Endothelial cell of umbilical vein (primary cell): ENCODE measurements around the gene TNFRSF11A. TPM values are rescaled to one million over a fixed set of nuclear protein-coding genes. Genes with fewer than 3 reads are reported as not detected.

Source experiments
- BruUV-seq: library from RNA; stranded (reverse); fragments of 400-500 nt; replicated peaks from 2 replicates; lab custom pipeline; 2021; lab: Mats Ljungman, UMichigan
- CTCF ChIA-PET: fragments of 300-600, 350-600 bp; sonication (Branson Sonifier 250); formaldehyde crosslinking; loops from one replicate; lab custom pipeline; 2021; ENCODE audit warnings: antibody characterized with exemption, inconsistent platforms; lab: Charles Lee
- POLR2A ChIA-PET: fragments of 300-600, 350-600 bp; sonication (Branson Sonifier 250); formaldehyde crosslinking; loops from one replicate; lab custom pipeline; 2021; ENCODE audit warnings: antibody characterized with exemption, inconsistent platforms; lab: Charles Lee
- DNase-seq: peaks from one replicate; pipeline ENCODE4 v3.0.0-alpha.2; 2011; ENCODE audit warnings: low read depth, low spot score
- FAIRE-seq: peaks from 2 replicates; lab custom pipeline; 2011; peaks lifted over from hg19 to GRCh38; lab: Jason Lieb, UNC
- H2AFZ ChIP-seq: 2 replicates; pipeline ENCODE4 v1.6.0; 2012; ENCODE audit warnings: low read depth, low read length, control low read depth, inconsistent platforms
- H3K27ac ChIP-seq: 2 replicates; pipeline ENCODE4 v1.5.1; 2011; ENCODE audit warnings: low read depth, mild to moderate bottlenecking, control low read depth, low read length, moderate library complexity; ENCODE audit not compliant: insufficient read depth
- H3K27me3 ChIP-seq, 2 experiments: 2 replicates each; pipeline versions ENCODE4 v1.6.0 to v1.6.1; 2011; ENCODE audit warnings: low read length in 2 of 2, mixed read lengths in 1 of 2; ENCODE audit not compliant: control insufficient read depth in 2 of 2, insufficient read depth in 2 of 2
- H3K36me3 ChIP-seq, 2 experiments: 2 replicates in 1 of 2; 3 replicates in 1 of 2; pipeline ENCODE4 v1.5.1; 2011; ENCODE audit warnings: low read length in 2 of 2, mild to moderate bottlenecking in 1 of 2, moderate library complexity in 1 of 2; ENCODE audit not compliant: control insufficient read depth in 2 of 2, insufficient read depth in 2 of 2; ENCODE audit errors: extremely low read depth in 1 of 2
- H3K4me1 ChIP-seq: 3 replicates; pipeline ENCODE4 v1.5.1; 2011; ENCODE audit warnings: mild to moderate bottlenecking, low read length; ENCODE audit not compliant: control insufficient read depth, insufficient read depth; ENCODE audit errors: extremely low read depth
- H3K4me2 ChIP-seq: 2 replicates; pipeline ENCODE4 v1.6.1; 2011; ENCODE audit warnings: low read length, control low read depth, mixed read lengths; ENCODE audit not compliant: insufficient read depth
- H3K4me3 ChIP-seq, 3 experiments: fragments of 200-600 bp in 1 of 3; sonication (generic), shearing (Covaris generic) in 1 of 3; replicated peaks in 1 of 3; 2 replicates each; pipeline ENCODE4 v1.5.1; 2011 to 2016; ENCODE audit warnings: control low read depth in 3 of 3, low read length in 3 of 3, mild to moderate bottlenecking in 2 of 3, inconsistent platforms in 1 of 3, low read depth in 1 of 3, moderate library complexity in 1 of 3; ENCODE audit not compliant: insufficient read depth in 1 of 3
- H3K79me2 ChIP-seq: 2 replicates; pipeline ENCODE4 v1.6.0; 2012; ENCODE audit warnings: low read length, inconsistent platforms; ENCODE audit not compliant: control insufficient read depth, insufficient read depth
- H3K9ac ChIP-seq: replicated peaks from 2 replicates; pipeline ENCODE3; 2011; ENCODE audit warnings: low read length, control low read depth; ENCODE audit not compliant: insufficient read depth; ENCODE audit errors: extremely low read depth
- H3K9me1 ChIP-seq: replicated peaks from 3 replicates; pipeline ENCODE4 v1.6.0; 2011; ENCODE audit warnings: mild to moderate bottlenecking, low read length; ENCODE audit not compliant: control insufficient read depth, insufficient read depth; ENCODE audit errors: extremely low read depth
- H3K9me3 ChIP-seq: replicated peaks from 2 replicates; pipeline ENCODE4 v1.5.1; 2012; ENCODE audit warnings: low read length, inconsistent platforms; ENCODE audit not compliant: control insufficient read depth, insufficient read depth
- H4K20me1 ChIP-seq: replicated peaks from 2 replicates; pipeline ENCODE3; 2011; ENCODE audit warnings: mild to moderate bottlenecking, low read length; ENCODE audit not compliant: control insufficient read depth, insufficient read depth; ENCODE audit errors: extremely low read depth
- CTCF ChIP-seq, 2 donors: IDR thresholded peaks; 1 replicate in 1 of 2; 2 replicates in 1 of 2; pipeline ENCODE4 v1.5.1; 2011; ENCODE audit warnings: low read length in 2 of 2, mild to moderate bottlenecking in 2 of 2, moderate library complexity in 2 of 2, control low read depth in 1 of 2, inconsistent platforms in 1 of 2, low read depth in 1 of 2; ENCODE audit not compliant: insufficient read depth in 1 of 2; ENCODE audit errors: extremely low read depth in 1 of 2
- EZH2 ChIP-seq: IDR thresholded peaks from 2 replicates; pipeline ENCODE4 v1.6.1; 2012; ENCODE audit warnings: borderline replicate concordance, low read depth, mild to moderate bottlenecking, moderate library complexity, low read length, inconsistent platforms; ENCODE audit not compliant: severe bottlenecking
- FOS ChIP-seq: IDR thresholded peaks from 2 replicates; pipeline ENCODE4 v1.6.1; 2011; ENCODE audit warnings: mild to moderate bottlenecking, low read length, moderate library complexity, borderline replicate concordance; ENCODE audit not compliant: insufficient read depth
- GATA2 ChIP-seq: IDR thresholded peaks from 2 replicates; pipeline ENCODE4 v1.7.0; 2011; ENCODE audit warnings: low read depth, mild to moderate bottlenecking, moderate library complexity, mixed read lengths, low read length; ENCODE audit not compliant: insufficient read length, insufficient read depth
- JUN ChIP-seq: IDR thresholded peaks from 2 replicates; pipeline ENCODE4 v1.6.1; 2011; ENCODE audit warnings: borderline replicate concordance, low read depth; ENCODE audit not compliant: insufficient read length, insufficient read depth
- MAX ChIP-seq: IDR thresholded peaks from 2 replicates; pipeline ENCODE4 v1.6.1; 2011; ENCODE audit not compliant: insufficient read depth, insufficient read length
- MYC ChIP-seq: IDR thresholded peaks from one replicate; pipeline ENCODE4 v1.6.1; 2011; ENCODE audit warnings: mild to moderate bottlenecking, low read depth, low read length
- POLR2A ChIP-seq: IDR thresholded peaks from 2 replicates; pipeline ENCODE4 v1.6.1; 2012; ENCODE audit warnings: low read depth, mild to moderate bottlenecking, control low read depth, low read length
- POLR2AphosphoS5 ChIP-seq: IDR thresholded peaks from 2 replicates; pipeline ENCODE4 v1.6.1; 2012; ENCODE audit warnings: low read depth, mild to moderate bottlenecking, control low read depth, low read length, moderate library complexity; ENCODE audit not compliant: insufficient read depth
- dilution Hi-C: fragments of 300-500 bp; cut with MboI; formaldehyde crosslinking; loops from one replicate; pipeline ENCODE4 v1.15.0; 2019; ENCODE audit warnings: low sequenced_read_pairs; ENCODE audit not compliant: extremely low pct_ligation_motif_present
- intact Hi-C: fragments of 100-400 bp; cut with micrococcal nuclease; formaldehyde crosslinking; loops from one replicate; pipeline ENCODE4 v1.10.0; 2022
- polyA plus RNA-seq, 4 experiments: library from polyadenylated mRNA; depleted of rRNA in 3 of 4; stranded (reverse) in 3 of 4; unstranded in 1 of 4; fragments of >200 nt; gene quantifications; 2 replicates each; pipeline versions ENCODE4 v1.2.1 to v1.2.3, GENCODE V29; 2011 to 2012; ENCODE audit warnings: missing spikeins in 1 of 4
- total RNA-seq: library from RNA; stranded (reverse); gene quantifications from 2 replicates; pipeline ENCODE4 v1.2.3, GENCODE V29; 2021

The TNFRSF11A gene
- total and polyA plus RNA-seq, 2 donors (not counting 3 experiments of a cell fraction or from before 2014, with no cell fraction given): 10.4 to 11.1 TPM

GRCh38 chr18:62394006-62394763, 69.1 kb downstream of the TNFRSF11A start:
- DNase-seq: no peak
- intact Hi-C loops: no loop called here
- no peaks in the 10 kb centered on the region for H3K9me1 ChIP-seq
- no TSS peak for BruUV-seq
- no peak overlapping the region for H3K4me3 ChIP-seq
- no peak overlapping the region for H3K27ac ChIP-seq
- H3K4me1 ChIP-seq: no peaks in the 10 kb centered on the region
- dilution Hi-C loops: no loop called here
- no peaks in the 10 kb centered on the region for H3K36me3 ChIP-seq
- TF ChIP-seq FOS (no peak), JUN (no peak), GATA2 (no peak), CTCF (IDR thresholded peaks at IDR 0.05; ENCODE audit: extremely low read depth in 1 of 2, insufficient read depth in 1 of 2, low read depth in 1 of 2, low read length in 2 of 2) (no peak)
- ChIA-PET CTCF (interaction anchor here (0.7 to 1.9 kb wide), 2 partner anchors 10 to 34 kb away, joined by 3 to 4 read pairs; no protein-coding TSS in a partner anchor), POLR2A (no interaction called here)
- H2AFZ ChIP-seq: no peak overlapping the region
- H4K20me1 ChIP-seq: no peaks in the 10 kb centered on the region
- no peaks in the 10 kb centered on the region for H3K79me2 ChIP-seq
- no peak overlapping the region for H3K4me2 ChIP-seq
- no peaks in the 10 kb centered on the region for H3K9me3 ChIP-seq
- no peaks in the 10 kb centered on the region for H3K27me3 ChIP-seq
- FAIRE-seq: no peak
- H3K9ac ChIP-seq: no peak overlapping the region

GRCh38 chr18:62396381-62396780, 71.3 kb downstream of the TNFRSF11A start:
- Histone ChIP-seq H3K27ac (no peak overlapping the region), H3K9ac (no peak overlapping the region), H3K9me1 (no peaks in the 10 kb centered on the region), H3K79me2 (no peaks in the 10 kb centered on the region), H3K4me1 (peaks cover 4% of the 10 kb centered on the region), H3K27me3 (no peaks in the 10 kb centered on the region), H3K36me3 (no peaks in the 10 kb centered on the region), H3K4me3 (no peak overlapping the region), H2AFZ (no peak overlapping the region), H4K20me1 (no peaks in the 10 kb centered on the region), H3K4me2 (no peak overlapping the region), H3K9me3 (no peaks in the 10 kb centered on the region)
- dilution Hi-C loops: no loop called here
- CTCF ChIA-PET: no interaction called here
- DNase-seq (no peak), FAIRE-seq (no peak)
- intact Hi-C loops: no loop called here
- BruUV-seq: no TSS peak
- POLR2A ChIA-PET: no interaction called here
- no peak for TF ChIP-seq MAX
- no peak for TF ChIP-seq FOS
- TF ChIP-seq MYC: no peak
- TF ChIP-seq CTCF (IDR thresholded peaks at IDR 0.05; ENCODE audit: extremely low read depth in 1 of 2, insufficient read depth in 1 of 2, low read depth in 1 of 2, low read length in 2 of 2): no peak
- TF ChIP-seq EZH2: no peak
- TF ChIP-seq POLR2AphosphoS5: no peak
- no peak for TF ChIP-seq GATA2
- TF ChIP-seq JUN: no peak
- TF ChIP-seq POLR2A: no peak
